H9 (cell line): Measurements from ENCODE around the gene CCNG1. TPM values are rescaled to one million over a fixed set of nuclear protein-coding genes. Genes with fewer than 3 reads are reported as not detected.

Experiments used
- DNase-seq: peaks from one replicate; pipeline ENCODE4 v3.0.0-alpha.2; 2017
- H2AFZ ChIP-seq: one replicate; pipeline ENCODE4 v1.6.1; 2013; ENCODE audit warnings: mild to moderate bottlenecking, low read length, control low read depth, moderate library complexity
- H2AK5ac ChIP-seq: 2 replicates; pipeline ENCODE4 v1.6.1; 2013; ENCODE audit warnings: low read length, control low read depth, mixed read lengths; ENCODE audit not compliant: insufficient read length
- H2BK120ac ChIP-seq: one replicate; pipeline ENCODE4 v1.6.1; 2013; ENCODE audit warnings: low read depth, mild to moderate bottlenecking, low read length, control low read depth, inconsistent platforms; ENCODE audit not compliant: poor library complexity, severe bottlenecking
- H2BK12ac ChIP-seq: 2 replicates; pipeline ENCODE4 v1.6.1; 2013; ENCODE audit warnings: low read length, control low read depth, mixed read lengths, low read depth; ENCODE audit not compliant: insufficient read length
- H2BK15ac ChIP-seq: 2 replicates; pipeline ENCODE4 v1.6.1; 2013; ENCODE audit warnings: low read depth, low read length, control low read depth
- H2BK20ac ChIP-seq: one replicate; pipeline ENCODE4 v1.6.1; 2013; ENCODE audit warnings: low read depth, mild to moderate bottlenecking, low read length, control low read depth, inconsistent platforms; ENCODE audit not compliant: poor library complexity, severe bottlenecking
- H2BK5ac ChIP-seq: 2 replicates; pipeline ENCODE4 v1.6.1; 2013; ENCODE audit warnings: low read length, control low read depth, mixed read lengths; ENCODE audit not compliant: insufficient read length
- H3K14ac ChIP-seq: 2 replicates; pipeline ENCODE4 v1.6.1; 2013; ENCODE audit warnings: low read length, control low read depth; ENCODE audit not compliant: insufficient read depth
- H3K18ac ChIP-seq: 2 replicates; pipeline ENCODE4 v1.6.1; 2013; ENCODE audit warnings: low read depth, mild to moderate bottlenecking, mixed read lengths, low read length, control low read depth; ENCODE audit not compliant: insufficient read length
- H3K23ac ChIP-seq: 2 replicates; pipeline ENCODE4 v1.6.1; 2013; ENCODE audit warnings: low read length, control low read depth, mixed read lengths, low read depth; ENCODE audit not compliant: insufficient read length
- H3K23me2 ChIP-seq: 2 replicates; pipeline ENCODE4 v1.6.1; 2013; ENCODE audit warnings: low read depth, mild to moderate bottlenecking, mixed read lengths, low read length, control low read depth; ENCODE audit not compliant: insufficient read length, poor library complexity, severe bottlenecking
- H3K27ac ChIP-seq: 2 replicates; pipeline ENCODE4 v1.5.1; 2013; ENCODE audit warnings: low read length, control low read depth, mixed read lengths, low read depth; ENCODE audit not compliant: insufficient read length
- H3K27me3 ChIP-seq: 2 replicates; pipeline ENCODE4 v1.6.1; 2013; ENCODE audit warnings: low read length, control low read depth, inconsistent platforms; ENCODE audit not compliant: insufficient read depth
- H3K4ac ChIP-seq: 2 replicates; pipeline ENCODE4 v1.6.1; 2013; ENCODE audit warnings: low read depth, mild to moderate bottlenecking, control low read depth, inconsistent platforms, low read length, moderate library complexity
- H3K4me1 ChIP-seq: 2 replicates; pipeline ENCODE4 v1.6.1; 2013; ENCODE audit warnings: low read length, control low read depth, inconsistent platforms; ENCODE audit not compliant: insufficient read depth
- H3K4me2 ChIP-seq: 2 replicates; pipeline ENCODE4 v1.6.1; 2013; ENCODE audit warnings: low read length, control low read depth, mixed read lengths; ENCODE audit not compliant: insufficient read length, insufficient read depth
- H3K56ac ChIP-seq: 2 replicates; pipeline ENCODE4 v1.6.1; 2013; ENCODE audit warnings: low read depth, mild to moderate bottlenecking, mixed read lengths, low read length, control low read depth; ENCODE audit not compliant: insufficient read length
- H3K79me1 ChIP-seq: 2 replicates; pipeline ENCODE4 v1.6.1; 2013; ENCODE audit warnings: low read depth, mild to moderate bottlenecking, moderate library complexity, low read length, control low read depth, inconsistent platforms; ENCODE audit not compliant: insufficient read depth, poor library complexity, severe bottlenecking
- H3K79me2 ChIP-seq: 2 replicates; pipeline ENCODE4 v1.6.1; 2013; ENCODE audit warnings: low read length, control low read depth, inconsistent platforms; ENCODE audit not compliant: insufficient read depth
- H3K9ac ChIP-seq: 2 replicates; pipeline ENCODE4 v1.6.1; 2013; ENCODE audit warnings: low read length, control low read depth, mixed read lengths; ENCODE audit not compliant: insufficient read length; ENCODE audit errors: extremely low read depth
- H3K9me3 ChIP-seq: one replicate; pipeline ENCODE4 v1.6.1; 2013; ENCODE audit warnings: low read depth, low read length, inconsistent platforms; ENCODE audit not compliant: control insufficient read depth
- H3T11ph ChIP-seq: one replicate; pipeline ENCODE4 v1.6.1; 2013; ENCODE audit warnings: mild to moderate bottlenecking, low read length, control low read depth, inconsistent platforms
- H4K20me1 ChIP-seq: one replicate; pipeline ENCODE4 v1.6.1; 2013; ENCODE audit not compliant: control insufficient read depth, insufficient read length, insufficient read depth
- H4K5ac ChIP-seq: 2 replicates; pipeline ENCODE4 v1.6.1; 2013; ENCODE audit warnings: low read depth, mild to moderate bottlenecking, mixed read lengths, low read length, control low read depth; ENCODE audit not compliant: insufficient read length
- H4K8ac ChIP-seq: replicated peaks from 2 replicates; pipeline ENCODE4 v1.6.1; 2013; ENCODE audit warnings: low read length, control low read depth, mixed read lengths, low read depth; ENCODE audit not compliant: insufficient read length
- H4K91ac ChIP-seq: 2 replicates; pipeline ENCODE4 v1.6.1; 2013; ENCODE audit warnings: low read depth, mild to moderate bottlenecking, moderate library complexity, mixed read lengths, low read length, control low read depth; ENCODE audit not compliant: insufficient read length
- H3K27ac Mint-ChIP-seq, 3 experiments: 2 replicates in 2 of 3; 3 replicates in 1 of 3; pipeline ENCODE4 v1.8.0; 2020 to 2021; ENCODE audit warnings: mixed read lengths in 3 of 3, mild to moderate bottlenecking in 1 of 3, moderate library complexity in 1 of 3
- H3K27me3 Mint-ChIP-seq: 2 replicates; pipeline ENCODE4 v1.8.0; 2021; ENCODE audit warnings: low read depth, mild to moderate bottlenecking, moderate library complexity, mixed read lengths
- H3K36me3 Mint-ChIP-seq, 3 experiments: 2 replicates in 2 of 3; 3 replicates in 1 of 3; pipeline ENCODE4 v1.8.0; 2020 to 2021; ENCODE audit warnings: low read depth in 3 of 3, mixed read lengths in 3 of 3; ENCODE audit not compliant: insufficient read depth in 1 of 3
- H3K4me1 Mint-ChIP-seq, 2 experiments: 2 replicates each; pipeline ENCODE4 v1.8.0; 2020; ENCODE audit warnings: mixed read lengths in 2 of 2
- H3K4me3 Mint-ChIP-seq, 2 experiments: 2 replicates in 1 of 2; 3 replicates in 1 of 2; pipeline ENCODE4 v1.8.0; 2020 to 2021; ENCODE audit warnings: mild to moderate bottlenecking in 2 of 2, mixed read lengths in 2 of 2, moderate library complexity in 1 of 2
- H3K9me3 Mint-ChIP-seq, 2 experiments: 2 replicates in 1 of 2; 3 replicates in 1 of 2; pipeline ENCODE4 v1.8.0; 2020; ENCODE audit warnings: mild to moderate bottlenecking in 2 of 2, mixed read lengths in 2 of 2, moderate library complexity in 1 of 2
- CTCF ChIP-seq: fragments of 200-600 bp; sonication (generic); conservative IDR thresholded peaks from 3 replicates; pipeline ENCODE4 v1.8.0; 2021; ENCODE audit warnings: antibody characterized with exemption, mild to moderate bottlenecking
- WGBS: extraction: QIAGEN DNeasy Blood & Tissue Kit; methylation state at CpG from one replicate; pipeline ENCODE4 v1.1.7; 2013; ENCODE audit warnings: missing lambda C conversion rate, low lambda C conversion rate, mixed read lengths; ENCODE audit not compliant: insufficient read length; ENCODE audit errors: extremely low coverage; 5-methylcytosine and 5-hydroxymethylcytosine counted together
- total RNA-seq: library from RNA; stranded (reverse); gene quantifications from 2 replicates; pipeline ENCODE4 v1.2.1, GENCODE V29; 2021

The CCNG1 gene
- total RNA-seq, 1 experiment from 2014 or later = 521 TPM

- peaks cover 15% of the 10 kb centered on the region for H3K79me2 ChIP-seq
- H3K4me1 Mint-ChIP-seq = peaks cover 34% of the 10 kb centered on the region in 2 experiments
- DNase-seq = no peak
Measured at GRCh38 chr5:163439092-163439425, 1.7 kb downstream of the CCNG1 start.

More at GRCh38 chr5:163439092-163439425, 1.7 kb downstream of the CCNG1 start:
- Mint-ChIP-seq H3K27ac (peak overlapping the region in 2 of 3 experiments; percentile 34 to 87; a peak in 3 of 7 replicates), H3K9me3 (no peaks in the 10 kb centered on the region), H3K4me3 (peak overlapping the region; percentile 93 to 95), H3K27me3 (no peaks in the 10 kb centered on the region), H3K36me3 (peaks cover 32 to 59% (median 54%) of the 10 kb centered on the region in 3 experiments)
- H4K8ac ChIP-seq = no peak overlapping the region
- H2BK15ac ChIP-seq = no peak overlapping the region
- peak overlapping the region; percentile 69 for H3K4me2 ChIP-seq
- H3K27me3 ChIP-seq = no peaks in the 10 kb centered on the region
- H3K18ac ChIP-seq = no peak overlapping the region
- H3K23me2 ChIP-seq = peaks cover 4% of the 10 kb centered on the region
- no peak overlapping the region for H2BK120ac ChIP-seq
- TF ChIP-seq CTCF = no peak
- no peaks in the 10 kb centered on the region for H4K20me1 ChIP-seq
- peak overlapping the region; percentile 58 for H3K9ac ChIP-seq
- H2BK5ac ChIP-seq = no peak overlapping the region
- H2BK20ac ChIP-seq = no peak overlapping the region
- no peaks in the 10 kb centered on the region for H3K79me1 ChIP-seq
- no CpG with 5 or more reads among the region's 2 CpGs for WGBS
- peaks cover 3% of the 10 kb centered on the region; the same call in 1 of the 2 replicates for H3K4me1 ChIP-seq
- no peak overlapping the region for H3K4ac ChIP-seq
- no peak overlapping the region for H3K14ac ChIP-seq
- H3K23ac ChIP-seq = no peak overlapping the region
- H3K9me3 ChIP-seq = no peaks in the 10 kb centered on the region
- no peak overlapping the region for H3T11ph ChIP-seq
- no peak overlapping the region for H2AK5ac ChIP-seq
- H3K56ac ChIP-seq = no peak overlapping the region
- H4K91ac ChIP-seq = no peak overlapping the region
- H2AFZ ChIP-seq = no peak overlapping the region
- H2BK12ac ChIP-seq = no peak overlapping the region
- no peak overlapping the region for H4K5ac ChIP-seq
- H3K27ac ChIP-seq = no peak overlapping the region
